ENCODE data around the gene CD248.
A peak's percentile ranks its signal among the peaks of the same experiment; 100 is the strongest.
"Not testable (repeated sequence)": the region's sequence is repeated elsewhere in the genome, so short reads cannot be mapped to it uniquely, and the experiment has no call there.

The CD248 gene, protein sequence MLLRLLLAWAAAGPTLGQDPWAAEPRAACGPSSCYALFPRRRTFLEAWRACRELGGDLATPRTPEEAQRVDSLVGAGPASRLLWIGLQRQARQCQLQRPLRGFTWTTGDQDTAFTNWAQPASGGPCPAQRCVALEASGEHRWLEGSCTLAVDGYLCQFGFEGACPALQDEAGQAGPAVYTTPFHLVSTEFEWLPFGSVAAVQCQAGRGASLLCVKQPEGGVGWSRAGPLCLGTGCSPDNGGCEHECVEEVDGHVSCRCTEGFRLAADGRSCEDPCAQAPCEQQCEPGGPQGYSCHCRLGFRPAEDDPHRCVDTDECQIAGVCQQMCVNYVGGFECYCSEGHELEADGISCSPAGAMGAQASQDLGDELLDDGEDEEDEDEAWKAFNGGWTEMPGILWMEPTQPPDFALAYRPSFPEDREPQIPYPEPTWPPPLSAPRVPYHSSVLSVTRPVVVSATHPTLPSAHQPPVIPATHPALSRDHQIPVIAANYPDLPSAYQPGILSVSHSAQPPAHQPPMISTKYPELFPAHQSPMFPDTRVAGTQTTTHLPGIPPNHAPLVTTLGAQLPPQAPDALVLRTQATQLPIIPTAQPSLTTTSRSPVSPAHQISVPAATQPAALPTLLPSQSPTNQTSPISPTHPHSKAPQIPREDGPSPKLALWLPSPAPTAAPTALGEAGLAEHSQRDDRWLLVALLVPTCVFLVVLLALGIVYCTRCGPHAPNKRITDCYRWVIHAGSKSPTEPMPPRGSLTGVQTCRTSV

DNA sequence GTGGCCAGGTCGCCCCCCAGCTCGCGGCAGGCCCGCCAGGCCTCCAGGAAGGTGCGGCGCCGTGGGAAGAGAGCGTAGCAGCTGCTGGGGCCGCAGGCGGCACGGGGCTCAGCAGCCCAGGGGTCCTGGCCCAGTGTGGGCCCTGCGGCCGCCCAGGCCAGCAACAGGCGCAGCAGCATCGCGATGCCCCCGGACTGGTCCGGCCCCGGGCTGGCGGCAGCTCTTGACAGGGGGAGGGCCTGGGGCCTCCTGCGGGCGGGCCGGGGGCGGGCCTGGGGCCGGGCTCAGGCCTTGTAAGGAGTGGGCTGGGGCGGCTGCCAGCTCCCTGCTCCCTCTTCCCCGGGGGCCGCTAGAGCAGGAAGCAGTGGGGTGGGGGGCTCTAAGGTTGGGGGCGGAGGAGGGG lies at the start of gene CD248:
TSS of gene CD248 (minus strand) at position 196 of the 403 bp plus-strand sequence. CDS start at position 179, 17 bp downstream.
- peak; percentile 70 for DNase-seq (ENCODE audit: low spot score)

- DNase-seq (ENCODE audit: low spot score) = no peak
Measured at GRCh38 chr11:66365711-66366619, 49.1 kb upstream of the CD248 start.

GRCh38 chr11:66365166-66365565 lies 48.3 kb upstream of the CD248 start:
- no peak for DNase-seq (ENCODE audit: low spot score)

DNA sequence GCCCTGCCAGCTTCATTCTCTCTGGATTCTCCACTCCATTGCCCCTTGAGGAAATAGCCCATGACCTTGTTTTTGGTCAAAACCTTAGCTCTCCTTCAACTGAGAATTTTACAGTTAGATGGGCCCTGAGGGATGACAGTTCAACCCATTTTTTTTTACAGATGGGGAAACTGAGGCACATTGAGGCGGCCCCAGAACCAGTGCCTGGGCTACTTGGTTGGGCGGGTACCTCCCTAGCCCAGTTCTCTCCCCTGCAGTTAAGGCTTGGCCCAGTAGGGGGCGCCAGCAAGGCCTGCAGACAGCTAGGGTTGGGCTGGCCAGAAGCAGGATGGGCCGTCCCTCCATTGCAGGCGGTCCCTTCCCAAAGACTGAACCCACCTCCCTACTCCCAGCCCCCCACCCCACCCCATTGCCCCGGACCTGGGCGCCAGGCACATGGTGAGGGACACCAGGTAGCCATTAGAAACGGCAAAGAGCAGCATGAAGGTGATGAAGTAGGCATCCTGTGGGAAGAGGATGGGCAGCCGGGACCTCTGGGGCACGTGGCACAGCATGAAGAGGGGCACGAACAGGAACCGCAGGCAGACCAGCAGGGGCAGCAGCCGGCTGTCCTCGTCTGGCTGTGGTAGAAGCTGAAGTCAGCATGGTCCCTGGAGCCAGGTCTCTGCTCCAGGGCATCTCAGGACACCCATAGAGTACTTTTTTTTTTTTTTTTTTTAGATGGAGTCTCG lies 47.1 kb upstream of the CD248 start:
- DNase-seq (ENCODE audit: low spot score) = peak; percentile 91

DNA sequence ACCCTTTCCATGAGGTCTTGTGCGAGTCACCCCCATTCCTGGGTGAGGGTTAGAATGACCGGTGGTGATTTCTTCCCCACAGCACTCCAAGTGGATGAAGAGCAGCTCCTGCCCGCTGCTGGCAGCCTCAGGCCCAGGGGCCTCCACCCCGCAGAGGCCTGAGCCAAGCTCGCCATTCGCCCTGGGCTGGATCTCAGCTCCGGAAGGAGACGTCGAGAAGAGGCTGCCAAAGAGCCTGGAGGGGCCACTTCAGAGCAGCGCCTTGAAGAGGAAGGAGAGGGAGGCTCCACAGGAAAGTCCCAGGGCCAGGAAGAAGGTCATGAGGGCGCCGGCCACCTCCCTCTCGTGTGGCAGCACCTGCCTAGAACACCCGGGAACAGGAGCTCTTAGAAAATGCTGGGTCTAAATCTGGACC lies 46.4 kb upstream of the CD248 start:
- DNase-seq (ENCODE audit: low spot score) = no peak

DNA sequence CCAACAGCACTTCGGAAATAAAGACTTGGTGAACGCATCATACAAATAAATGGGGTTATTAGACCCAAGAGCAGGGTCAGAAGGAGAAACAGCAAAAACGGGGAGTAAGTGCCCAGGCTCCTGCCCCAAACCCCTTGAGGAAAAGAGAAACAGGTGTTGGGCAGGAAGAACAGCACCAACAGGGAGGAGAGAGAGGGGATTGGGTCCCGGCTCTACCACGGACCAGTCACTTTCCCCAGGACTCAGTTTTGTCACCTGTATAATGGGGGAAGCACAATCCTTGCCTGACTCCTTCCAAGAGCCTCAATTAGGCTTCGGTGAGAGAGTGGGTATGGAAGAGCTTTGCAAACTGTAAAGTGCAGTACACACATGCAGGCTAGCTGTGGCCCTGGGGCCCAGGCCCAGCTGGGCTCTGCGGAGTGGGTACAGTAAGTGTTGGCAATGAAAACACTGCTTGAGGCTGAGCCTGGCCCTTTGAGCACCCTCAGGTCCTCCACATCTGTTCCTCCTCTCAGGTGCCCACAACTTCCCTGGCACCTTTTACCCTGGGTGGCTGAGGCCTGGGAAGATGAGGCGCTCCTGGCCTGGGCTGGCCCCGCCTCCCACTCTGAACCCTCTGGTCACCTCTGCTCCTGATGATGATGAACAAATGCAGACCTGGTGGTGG lies 45.8 kb upstream of the CD248 start:
- no peak for DNase-seq (ENCODE audit: low spot score)

DNA sequence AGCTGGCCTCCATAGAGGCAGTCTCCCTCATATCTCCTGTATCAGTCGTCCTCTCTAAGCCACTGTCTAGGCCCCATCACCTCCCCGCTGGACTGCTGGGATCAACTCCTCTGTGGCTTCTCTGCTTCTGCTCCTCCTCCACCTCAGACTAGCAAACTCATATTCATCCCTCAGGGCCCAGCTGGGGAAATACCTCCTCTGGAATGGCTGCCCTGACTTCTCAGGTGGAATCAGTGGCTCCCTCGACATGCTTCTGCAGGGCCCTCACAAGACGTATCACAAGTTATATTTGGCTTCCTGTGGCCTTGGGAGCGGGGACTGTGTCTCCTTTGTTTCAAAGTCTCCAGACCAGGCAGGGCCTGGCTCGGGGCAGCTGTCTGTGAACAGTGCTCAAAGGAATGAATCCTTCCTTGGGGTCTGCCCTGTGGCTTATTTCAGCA lies 44.7 kb upstream of the CD248 start:
- no peak for DNase-seq (ENCODE audit: low spot score)

GRCh38 chr11:66360406-66361073 lies 43.7 kb upstream of the CD248 start:
- no peak for DNase-seq (ENCODE audit: low spot score)

DNA sequence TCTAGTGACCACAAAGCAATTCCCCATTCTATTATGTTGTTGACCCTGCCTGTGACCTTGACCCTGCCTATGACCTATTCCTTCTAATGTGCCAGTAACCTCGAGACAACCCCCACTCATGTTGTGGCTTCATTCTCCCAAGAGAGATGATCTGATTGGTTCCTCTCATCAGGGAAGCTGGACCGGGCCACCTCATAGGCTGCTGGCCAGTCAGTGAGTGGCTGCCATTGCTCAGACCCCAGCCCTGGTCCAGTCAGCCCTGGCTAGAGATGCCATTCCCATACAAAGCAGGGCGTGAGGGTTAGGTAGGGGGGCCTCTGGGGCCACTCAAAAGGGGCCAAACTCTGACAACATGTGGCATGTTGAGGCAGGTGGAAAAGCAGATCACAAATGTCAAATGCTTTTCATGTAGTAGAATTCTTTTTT lies 42.8 kb upstream of the CD248 start:
- peak; percentile 65 for DNase-seq (ENCODE audit: low spot score)

DNA sequence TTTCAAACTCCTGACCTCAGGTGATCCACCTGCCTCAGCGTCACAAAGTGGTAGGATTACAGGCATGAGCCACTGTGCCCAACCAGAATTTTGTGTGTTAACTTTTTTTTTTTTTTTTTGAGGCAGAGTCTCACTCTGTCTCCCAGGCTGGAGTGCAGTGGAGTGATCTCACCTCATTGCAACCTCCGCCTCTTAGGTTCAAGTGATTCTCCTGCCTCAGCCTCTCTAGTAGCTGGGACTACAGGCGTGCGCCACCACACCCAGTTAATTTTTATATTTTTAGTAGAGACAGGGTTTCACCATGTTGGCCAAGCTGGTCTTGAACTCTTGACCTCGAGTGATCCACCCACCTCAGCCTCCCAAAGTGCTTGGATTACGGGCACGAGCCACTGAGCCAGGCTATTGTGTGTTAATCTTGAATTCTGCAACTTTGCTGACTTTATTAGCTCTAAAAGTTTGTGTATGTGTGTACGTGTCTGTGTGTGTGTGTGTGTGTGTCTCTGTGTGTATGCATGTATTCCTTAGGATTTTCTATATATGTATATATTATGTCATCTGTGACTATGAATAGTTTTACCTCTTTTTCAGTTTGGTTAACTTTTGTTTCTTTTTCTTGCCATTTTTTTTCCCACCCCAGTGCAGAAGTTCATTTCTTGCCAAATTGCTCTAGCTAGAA lies 33.9 kb upstream of the CD248 start:
- not testable (repeated sequence) for DNase-seq (ENCODE audit: low spot score)

DNA sequence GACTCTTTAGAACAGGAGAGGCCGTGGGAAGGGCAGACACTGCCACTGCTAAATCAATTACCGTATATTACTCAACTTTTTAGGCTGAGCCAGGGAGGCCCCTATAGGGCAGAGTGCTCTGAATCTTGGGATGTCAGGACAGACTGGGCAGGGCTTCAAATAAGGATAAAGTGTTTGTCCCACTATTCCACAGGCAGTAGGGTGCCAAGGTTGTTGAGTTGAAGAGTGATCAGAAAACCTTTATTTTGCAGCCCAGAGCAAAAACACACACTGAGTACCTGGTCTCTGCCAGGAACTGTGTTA lies 32.2 kb upstream of the CD248 start:
- DNase-seq (ENCODE audit: low spot score) = no peak

GRCh38 chr11:66347425-66348276 lies 30.8 kb upstream of the CD248 start, which contains the start of gene B4GAT1:
B4GAT1 (minus strand) TSS chr11:66347629; CDS start chr11:66347545, 84 bp downstream.
- DNase-seq (ENCODE audit: low spot score) = peak; percentile 86

DNA sequence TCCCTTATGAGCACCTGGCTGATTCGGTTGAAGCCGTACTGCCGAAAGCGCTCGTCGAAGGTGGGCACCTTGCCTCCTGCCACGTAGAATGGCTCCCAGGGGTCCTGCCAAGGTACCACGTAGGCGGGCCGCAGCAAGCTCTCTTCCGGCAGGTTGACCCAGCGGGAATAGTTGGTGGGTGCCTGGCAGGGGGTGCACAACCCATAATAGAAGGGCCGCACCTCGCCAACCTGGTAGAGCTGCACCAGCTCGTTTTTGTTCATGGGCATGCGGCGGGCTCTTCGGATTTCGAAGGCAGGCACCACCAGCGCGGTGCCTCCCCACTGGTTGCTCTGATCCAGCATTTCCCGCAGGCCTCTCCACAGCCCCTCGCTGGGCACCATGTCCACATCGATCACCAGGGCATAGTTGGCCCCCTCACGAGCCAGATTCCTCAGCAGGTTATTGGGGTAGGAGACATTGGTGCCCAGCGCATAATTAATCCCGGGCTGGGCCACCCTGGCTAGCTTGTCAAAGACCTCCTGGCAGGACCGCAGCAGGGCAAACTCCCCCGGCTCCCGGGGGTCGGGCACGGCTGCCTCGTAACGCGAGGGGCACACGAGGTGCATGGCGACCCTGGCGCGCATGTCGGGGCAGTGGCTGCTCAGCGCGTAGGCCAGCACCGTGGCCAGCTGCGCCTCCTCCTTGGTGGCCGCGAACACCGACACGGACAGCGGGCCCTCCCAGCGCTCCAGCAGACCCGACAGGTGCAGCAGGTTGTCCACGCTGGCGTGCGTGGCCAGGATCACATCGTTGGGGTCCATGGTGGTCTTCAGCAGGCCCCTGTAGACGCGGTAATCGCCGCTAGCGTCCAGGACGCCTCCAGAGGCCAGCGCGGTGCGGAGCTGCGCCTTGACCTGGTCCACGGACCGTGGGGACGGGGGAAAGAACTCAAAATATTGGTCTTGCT lies 29.9 kb upstream of the CD248 start:
- no peak for DNase-seq (ENCODE audit: low spot score)

DNA sequence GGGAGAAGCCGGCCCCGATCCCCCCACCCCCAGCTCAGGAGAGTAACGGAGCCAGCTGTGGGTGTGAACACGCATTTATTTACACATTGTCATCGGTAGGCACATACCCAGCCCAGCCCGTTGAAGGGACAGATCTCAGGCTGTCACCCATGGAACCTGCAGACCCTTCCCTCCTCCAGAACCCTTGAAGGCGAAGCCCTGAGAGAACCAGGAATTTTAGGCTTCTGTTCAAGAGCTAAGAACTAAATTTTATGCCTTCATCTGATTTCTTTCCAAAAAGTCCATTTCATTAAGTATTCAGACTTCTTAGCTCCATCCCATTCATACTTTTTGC lies 28.4 kb upstream of the CD248 start:
- DNase-seq (ENCODE audit: low spot score) = no peak

GRCh38 chr11:66344550-66345315 lies 27.9 kb upstream of the CD248 start, which contains the start of gene BRMS1:
BRMS1 (minus strand) TSS chr11:66345104; CDS start chr11:66342234, 2,870 bp downstream.
- peak; percentile 95 for DNase-seq (ENCODE audit: low spot score)

DNA sequence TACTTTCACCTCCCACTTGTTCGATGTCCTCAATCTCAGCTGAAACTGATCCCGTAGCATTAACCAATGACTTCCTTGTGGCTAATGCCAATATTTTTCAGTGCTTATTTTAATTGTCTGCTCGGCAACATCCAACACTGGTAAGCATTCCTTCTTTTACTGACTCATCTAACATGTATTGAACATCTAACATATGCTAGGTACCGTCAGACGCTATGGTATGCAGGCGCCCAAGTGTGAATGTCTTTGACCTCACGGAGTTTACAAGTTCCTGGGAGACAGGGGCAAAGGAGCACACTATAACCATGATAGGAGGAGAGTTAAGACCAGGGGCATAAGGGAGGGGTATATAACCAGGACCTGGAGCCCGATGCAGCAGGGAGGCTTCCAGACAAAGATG lies 26.3 kb upstream of the CD248 start:
- DNase-seq (ENCODE audit: low spot score) = no peak
